Keratinocyte (primary cell): ENCODE data around the gene PEMT.

Experiments used
- CTCF ChIP-seq, 3 experiments: IDR thresholded peaks in 1 of 3; conservative IDR thresholded peaks in 1 of 3; optimal IDR thresholded peaks in 1 of 3; 2 replicates in 2 of 3; 3 replicates in 1 of 3; pipeline versions ENCODE3 to v1.5.1; 2011; ENCODE audit warnings: low read length in 3 of 3, mild to moderate bottlenecking in 3 of 3, moderate library complexity in 2 of 3, control low read depth in 1 of 3, inconsistent platforms in 1 of 3; ENCODE audit not compliant: insufficient read depth in 2 of 3; ENCODE audit errors: extremely low read depth in 1 of 3
- EZH2 ChIP-seq: IDR thresholded peaks from one replicate; pipeline ENCODE4 v1.6.1; 2012; ENCODE audit warnings: inconsistent platforms, mild to moderate bottlenecking, low read length, moderate library complexity

- TF ChIP-seq CTCF (optimal IDR thresholded peaks at IDR 0.05 in 1 of 3, IDR thresholded peaks at IDR 0.05 in 1 of 3, conservative IDR thresholded peaks at IDR 0.05 in 1 of 3; ENCODE audit: extremely low read depth in 1 of 3, insufficient read depth in 2 of 3, low read length in 3 of 3) (no peak), EZH2 (no peak)
Observed at GRCh38 chr17:17514361-17514992, 77.0 kb downstream of the PEMT start.
